ENCODE measurements around the gene KDM4B. TPM values are rescaled to one million over a fixed set of nuclear protein-coding genes. Genes with fewer than 3 reads are reported as not detected.

The KDM4B gene
- polyA plus RNA-seq, 1 experiment, result 7.7 TPM

DNA sequence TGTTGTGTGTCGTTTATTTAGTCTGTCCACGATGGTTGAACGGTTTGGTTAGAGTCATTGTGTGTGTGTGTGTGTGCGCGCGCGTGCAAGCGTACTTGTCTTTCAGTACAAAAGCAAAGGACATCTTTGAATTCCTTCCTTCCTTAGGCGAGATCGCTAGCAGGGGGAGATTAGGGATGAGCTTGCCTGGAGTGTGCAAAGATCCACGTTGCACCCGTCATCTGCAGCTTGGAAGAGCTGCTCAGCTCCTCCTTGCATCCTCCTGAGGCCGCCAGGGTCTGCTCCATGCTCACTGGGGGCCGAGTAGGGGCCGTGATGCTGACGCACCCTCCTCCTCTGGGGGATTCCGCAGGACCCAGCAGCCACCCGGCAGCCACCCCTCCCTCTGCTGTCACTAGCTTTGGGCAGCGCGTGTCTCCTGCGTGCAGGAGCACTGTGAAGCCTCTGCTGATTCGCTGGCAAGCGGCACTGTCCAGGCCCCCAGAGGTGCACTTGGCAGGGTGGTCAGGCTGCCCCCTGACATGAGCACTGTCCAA is 137.3 kb downstream of the KDM4B start:
- CTCF ChIA-PET, result no interaction called here
- no peak overlapping the region for H3K4me3 ChIP-seq (ENCODE audit: low read depth, low read length)
- POLR2A ChIA-PET, result no interaction called here
- H3K27ac ChIP-seq (ENCODE audit: low read depth, low read length), result no peak overlapping the region
- DNase-seq (ENCODE audit: low read depth, low spot score), result no peak
- no peaks in the 10 kb centered on the region for H3K27me3 ChIP-seq (ENCODE audit: control insufficient read depth, insufficient read depth, low read length)
- TF ChIP-seq, protein P1, sequence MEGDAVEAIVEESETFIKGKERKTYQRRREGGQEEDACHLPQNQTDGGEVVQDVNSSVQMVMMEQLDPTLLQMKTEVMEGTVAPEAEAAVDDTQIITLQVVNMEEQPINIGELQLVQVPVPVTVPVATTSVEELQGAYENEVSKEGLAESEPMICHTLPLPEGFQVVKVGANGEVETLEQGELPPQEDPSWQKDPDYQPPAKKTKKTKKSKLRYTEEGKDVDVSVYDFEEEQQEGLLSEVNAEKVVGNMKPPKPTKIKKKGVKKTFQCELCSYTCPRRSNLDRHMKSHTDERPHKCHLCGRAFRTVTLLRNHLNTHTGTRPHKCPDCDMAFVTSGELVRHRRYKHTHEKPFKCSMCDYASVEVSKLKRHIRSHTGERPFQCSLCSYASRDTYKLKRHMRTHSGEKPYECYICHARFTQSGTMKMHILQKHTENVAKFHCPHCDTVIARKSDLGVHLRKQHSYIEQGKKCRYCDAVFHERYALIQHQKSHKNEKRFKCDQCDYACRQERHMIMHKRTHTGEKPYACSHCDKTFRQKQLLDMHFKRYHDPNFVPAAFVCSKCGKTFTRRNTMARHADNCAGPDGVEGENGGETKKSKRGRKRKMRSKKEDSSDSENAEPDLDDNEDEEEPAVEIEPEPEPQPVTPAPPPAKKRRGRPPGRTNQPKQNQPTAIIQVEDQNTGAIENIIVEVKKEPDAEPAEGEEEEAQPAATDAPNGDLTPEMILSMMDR (IDR thresholded peaks at IDR 0.05; ENCODE audit: low read depth, low read length), result no peak
- no peaks in the 10 kb centered on the region; the same call in 1 of the 2 replicates for H3K9me3 ChIP-seq (ENCODE audit: control insufficient read depth, insufficient read depth, low read length)

DNA sequence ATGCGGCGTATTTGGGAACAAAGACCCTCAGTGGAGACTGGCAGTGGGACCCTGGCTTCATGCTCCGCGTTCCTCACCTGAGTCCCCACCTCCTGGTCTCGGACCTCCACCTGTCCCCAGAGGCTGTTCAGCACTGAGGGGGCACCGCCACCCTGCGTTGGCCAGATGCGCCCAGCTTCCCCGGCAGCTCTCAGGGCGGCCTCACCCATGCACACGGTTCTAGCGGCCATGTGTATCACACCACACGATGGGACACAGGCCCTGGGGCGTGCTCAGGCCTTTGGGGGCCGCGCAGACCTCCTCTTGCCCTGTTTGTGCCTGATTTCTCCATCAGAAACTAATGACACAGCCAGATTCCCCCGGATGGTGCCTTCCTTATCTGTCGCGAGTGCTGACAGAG is 138.1 kb downstream of the KDM4B start:
- Histone ChIP-seq H3K9me3 (ENCODE audit: control insufficient read depth, insufficient read depth, low read length) (no peaks in the 10 kb centered on the region; the same call in 1 of the 2 replicates), H3K4me3 (ENCODE audit: low read depth, low read length) (no peak overlapping the region), H3K27ac (ENCODE audit: low read depth, low read length) (no peak overlapping the region), H3K27me3 (ENCODE audit: control insufficient read depth, insufficient read depth, low read length) (no peaks in the 10 kb centered on the region)
- TF ChIP-seq, protein P1 (IDR thresholded peaks at IDR 0.05; ENCODE audit: low read depth, low read length), result no peak
- ChIA-PET POLR2A (no interaction called here), CTCF (no interaction called here)
- DNase-seq (ENCODE audit: low read depth, low spot score), result no peak

DNA sequence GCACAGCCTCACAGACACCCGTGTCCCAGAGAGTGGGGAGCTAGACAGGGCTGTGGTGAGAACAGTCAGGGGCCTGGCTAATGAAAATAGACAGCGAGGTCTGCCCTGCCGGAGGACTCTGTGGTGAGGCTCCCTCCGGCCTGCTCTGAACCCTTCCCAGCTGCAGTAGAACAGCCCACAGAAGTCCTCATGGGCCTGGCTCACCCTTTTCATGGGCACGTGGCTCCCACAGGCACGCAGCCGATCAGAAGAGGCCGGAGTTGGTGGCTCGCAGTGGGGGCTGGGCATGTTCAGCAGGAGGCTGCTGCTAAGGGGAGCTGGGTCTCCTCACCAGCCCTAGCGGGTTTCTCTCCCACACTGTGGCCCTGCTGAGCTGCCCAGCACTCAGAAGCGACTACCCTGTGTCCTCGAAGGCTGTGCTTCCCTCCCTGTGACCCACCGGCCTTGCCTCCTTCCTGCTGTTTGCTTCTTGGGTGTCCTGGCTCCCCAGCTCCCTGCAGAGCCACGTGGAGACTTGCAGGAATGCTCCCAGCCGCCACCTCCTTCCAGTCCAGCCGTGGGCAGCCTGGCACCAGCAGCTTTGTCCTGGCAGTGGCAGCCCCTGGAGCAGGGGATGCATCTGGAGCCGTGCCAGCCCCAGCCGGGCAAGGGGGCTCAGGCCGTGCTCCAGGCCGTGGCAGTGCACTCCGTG is 138.7 kb downstream of the KDM4B start:
- Histone ChIP-seq H3K27ac (ENCODE audit: low read depth, low read length) (no peak overlapping the region), H3K4me3 (ENCODE audit: low read depth, low read length) (no peak overlapping the region), H3K27me3 (ENCODE audit: control insufficient read depth, insufficient read depth, low read length) (no peaks in the 10 kb centered on the region), H3K9me3 (ENCODE audit: control insufficient read depth, insufficient read depth, low read length) (no peaks in the 10 kb centered on the region; the same call in 1 of the 2 replicates)
- CTCF ChIA-PET, result no interaction called here
- TF ChIP-seq, protein P1 (IDR thresholded peaks at IDR 0.05; ENCODE audit: low read depth, low read length), result no peak
- no peak for DNase-seq (ENCODE audit: low read depth, low spot score)
- POLR2A ChIA-PET, result no interaction called here

DNA sequence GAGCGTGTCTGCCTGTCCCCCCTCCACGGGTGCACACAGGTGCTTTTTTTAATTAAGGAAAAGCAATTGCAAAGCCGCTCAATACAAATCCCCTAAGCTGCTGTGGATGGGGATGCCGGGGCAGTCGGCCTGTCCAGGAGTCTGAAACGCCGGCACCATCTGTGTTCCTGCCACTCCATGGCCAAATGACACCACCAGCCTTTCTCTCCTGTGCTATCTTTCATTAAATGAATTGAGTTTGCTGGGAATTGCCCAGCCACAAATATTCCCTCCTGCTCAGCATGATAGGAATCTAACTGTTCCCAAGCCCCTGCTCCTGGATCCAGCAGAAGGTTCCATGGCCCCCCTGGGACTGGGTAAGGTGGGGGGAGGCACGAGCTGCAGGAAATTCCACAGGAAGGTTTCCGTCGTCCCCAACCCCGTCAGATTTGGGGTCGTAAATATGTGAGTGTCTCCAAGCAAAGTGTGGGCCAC is 139.2 kb downstream of the KDM4B start:
- ChIA-PET POLR2A (no interaction called here), CTCF (no interaction called here)
- Histone ChIP-seq H3K9me3 (ENCODE audit: control insufficient read depth, insufficient read depth, low read length) (no peaks in the 10 kb centered on the region; the same call in 1 of the 2 replicates), H3K27ac (ENCODE audit: low read depth, low read length) (no peak overlapping the region), H3K27me3 (ENCODE audit: control insufficient read depth, insufficient read depth, low read length) (no peaks in the 10 kb centered on the region), H3K4me3 (ENCODE audit: low read depth, low read length) (no peak overlapping the region)
- DNase-seq (ENCODE audit: low read depth, low spot score), result no peak
- TF ChIP-seq, protein P1 (IDR thresholded peaks at IDR 0.05; ENCODE audit: low read depth, low read length), result no peak

DNA sequence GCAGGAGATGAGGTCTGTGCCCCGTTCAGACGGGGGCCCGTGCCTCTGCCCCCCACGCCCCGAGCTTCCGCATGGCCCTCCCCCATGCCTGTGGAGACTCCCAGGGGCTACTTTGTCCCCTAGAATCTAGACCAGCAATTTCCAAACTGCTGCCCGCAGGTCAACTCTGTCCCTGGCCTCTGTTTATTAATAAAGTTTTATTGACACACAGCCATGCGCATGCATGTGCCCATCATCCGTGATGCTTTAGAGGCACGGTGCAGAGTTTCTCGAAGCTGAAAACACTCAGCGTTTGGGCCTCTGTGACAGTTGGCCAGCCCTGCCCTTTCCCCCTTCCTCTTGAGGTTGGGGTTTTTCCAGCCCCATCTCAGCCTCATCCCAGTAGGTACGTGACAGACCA is 140.0 kb downstream of the KDM4B start:
- no peak overlapping the region for H3K4me3 ChIP-seq (ENCODE audit: low read depth, low read length)
- H3K9me3 ChIP-seq (ENCODE audit: control insufficient read depth, insufficient read depth, low read length), result no peaks in the 10 kb centered on the region; the same call in 1 of the 2 replicates
- no peak overlapping the region for H3K27ac ChIP-seq (ENCODE audit: low read depth, low read length)
- TF ChIP-seq, protein P1 (IDR thresholded peaks at IDR 0.05; ENCODE audit: low read depth, low read length), result no peak
- DNase-seq (ENCODE audit: low read depth, low spot score), result no peak
- H3K27me3 ChIP-seq (ENCODE audit: control insufficient read depth, insufficient read depth, low read length), result no peaks in the 10 kb centered on the region
- POLR2A ChIA-PET, result no interaction called here
- CTCF ChIA-PET, result no interaction called here

Measured in AG04450 (cell line).